ENCODE results near the gene MACROD1. TPM values are rescaled to one million over a fixed set of nuclear protein-coding genes. Genes with fewer than 3 reads are reported as not detected.

MACROD1 gene
- total and polyA plus RNA-seq, 9 of the 15 experiments (the other 6 are each of a cell fraction or from before 2014, with no cell fraction given) = 1.1 to 60.0 (median 26.4) TPM

DNA sequence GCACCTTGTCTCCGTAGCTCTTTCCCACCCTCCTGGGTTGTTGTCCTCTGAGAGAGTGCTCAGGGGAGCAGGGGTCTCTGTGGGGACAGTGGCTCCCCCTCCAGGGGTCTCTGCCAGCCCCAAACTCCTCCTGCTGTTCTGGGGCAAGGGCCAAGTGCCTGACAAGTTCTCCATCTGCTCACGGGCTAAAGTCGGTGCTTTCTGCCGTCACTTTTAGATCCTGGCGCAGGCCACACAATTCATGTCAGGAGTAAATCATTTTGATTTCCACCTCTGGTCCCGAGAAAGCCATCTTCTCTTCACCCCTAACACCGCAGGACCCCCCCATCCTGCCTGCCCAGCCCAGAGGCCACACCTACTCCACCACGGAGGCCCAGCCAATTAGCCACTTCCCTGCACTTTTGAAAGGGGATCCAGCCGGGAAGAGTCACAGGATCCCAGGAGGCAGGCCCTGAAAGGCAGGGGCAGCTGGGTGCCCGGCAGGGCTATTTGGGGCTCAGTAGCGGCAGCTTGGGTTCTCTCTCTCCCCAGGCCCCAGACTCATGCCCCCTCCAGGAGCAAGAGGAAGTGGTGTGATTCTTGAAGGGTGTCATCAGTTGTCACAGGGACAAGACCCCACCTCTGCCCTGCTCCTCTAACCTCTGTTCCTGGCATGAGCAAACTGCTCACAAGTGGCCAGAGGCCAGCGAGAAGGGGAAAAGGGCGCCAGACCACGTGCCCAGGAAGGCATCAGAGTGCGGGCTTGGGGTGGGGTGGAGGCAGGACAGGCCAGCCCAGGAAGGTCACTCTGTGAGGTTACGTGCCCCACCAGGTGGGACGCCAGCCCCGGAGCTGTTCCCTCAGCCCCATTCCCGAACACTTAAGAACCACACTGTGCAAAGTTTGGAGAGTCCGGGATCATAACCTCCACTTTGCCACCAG, 1.3 kb downstream of the MACROD1 start (continued):
- TF ChIP-seq, protein P1, sequence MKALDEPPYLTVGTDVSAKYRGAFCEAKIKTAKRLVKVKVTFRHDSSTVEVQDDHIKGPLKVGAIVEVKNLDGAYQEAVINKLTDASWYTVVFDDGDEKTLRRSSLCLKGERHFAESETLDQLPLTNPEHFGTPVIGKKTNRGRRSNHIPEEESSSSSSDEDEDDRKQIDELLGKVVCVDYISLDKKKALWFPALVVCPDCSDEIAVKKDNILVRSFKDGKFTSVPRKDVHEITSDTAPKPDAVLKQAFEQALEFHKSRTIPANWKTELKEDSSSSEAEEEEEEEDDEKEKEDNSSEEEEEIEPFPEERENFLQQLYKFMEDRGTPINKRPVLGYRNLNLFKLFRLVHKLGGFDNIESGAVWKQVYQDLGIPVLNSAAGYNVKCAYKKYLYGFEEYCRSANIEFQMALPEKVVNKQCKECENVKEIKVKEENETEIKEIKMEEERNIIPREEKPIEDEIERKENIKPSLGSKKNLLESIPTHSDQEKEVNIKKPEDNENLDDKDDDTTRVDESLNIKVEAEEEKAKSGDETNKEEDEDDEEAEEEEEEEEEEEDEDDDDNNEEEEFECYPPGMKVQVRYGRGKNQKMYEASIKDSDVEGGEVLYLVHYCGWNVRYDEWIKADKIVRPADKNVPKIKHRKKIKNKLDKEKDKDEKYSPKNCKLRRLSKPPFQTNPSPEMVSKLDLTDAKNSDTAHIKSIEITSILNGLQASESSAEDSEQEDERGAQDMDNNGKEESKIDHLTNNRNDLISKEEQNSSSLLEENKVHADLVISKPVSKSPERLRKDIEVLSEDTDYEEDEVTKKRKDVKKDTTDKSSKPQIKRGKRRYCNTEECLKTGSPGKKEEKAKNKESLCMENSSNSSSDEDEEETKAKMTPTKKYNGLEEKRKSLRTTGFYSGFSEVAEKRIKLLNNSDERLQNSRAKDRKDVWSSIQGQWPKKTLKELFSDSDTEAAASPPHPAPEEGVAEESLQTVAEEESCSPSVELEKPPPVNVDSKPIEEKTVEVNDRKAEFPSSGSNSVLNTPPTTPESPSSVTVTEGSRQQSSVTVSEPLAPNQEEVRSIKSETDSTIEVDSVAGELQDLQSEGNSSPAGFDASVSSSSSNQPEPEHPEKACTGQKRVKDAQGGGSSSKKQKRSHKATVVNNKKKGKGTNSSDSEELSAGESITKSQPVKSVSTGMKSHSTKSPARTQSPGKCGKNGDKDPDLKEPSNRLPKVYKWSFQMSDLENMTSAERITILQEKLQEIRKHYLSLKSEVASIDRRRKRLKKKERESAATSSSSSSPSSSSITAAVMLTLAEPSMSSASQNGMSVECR (CRISPR knock-in tag; IDR thresholded peaks at IDR 0.05) = no peak
- TF ChIP-seq ZNF785 (CRISPR knock-in tag; IDR thresholded peaks at IDR 0.05) = no peak
- TF ChIP-seq, protein P2, sequence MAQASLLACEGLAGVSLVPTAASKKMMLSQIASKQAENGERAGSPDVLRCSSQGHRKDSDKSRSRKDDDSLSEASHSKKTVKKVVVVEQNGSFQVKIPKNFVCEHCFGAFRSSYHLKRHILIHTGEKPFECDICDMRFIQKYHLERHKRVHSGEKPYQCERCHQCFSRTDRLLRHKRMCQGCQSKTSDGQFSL (CRISPR knock-in tag; IDR thresholded peaks at IDR 0.05) = peak; percentile 78
- TF ChIP-seq, protein P2 (tag; IDR thresholded peaks at IDR 0.05) = no peak
- TF ChIP-seq CEBPG (CRISPR knock-in tag; IDR thresholded peaks at IDR 0.05) = peak; percentile 48
- TF ChIP-seq CEBPG (tag; conservative IDR thresholded peaks at IDR 0.05 in 1 of 2, IDR thresholded peaks at IDR 0.05 in 1 of 2) = no peak
- TF ChIP-seq ETV6 (IDR thresholded peaks at IDR 0.05; ENCODE audit: borderline replicate concordance in 1 of 2, low read depth in 2 of 2, low read length in 1 of 2) = no peak
- TF ChIP-seq ETV6 (CRISPR knock-in tag; IDR thresholded peaks at IDR 0.05; ENCODE audit: borderline replicate concordance) = no peak
- TF ChIP-seq SUPT5H (IDR thresholded peaks at IDR 0.05) = no peak
- TF ChIP-seq ZNF175 (CRISPR knock-in tag; IDR thresholded peaks at IDR 0.05; ENCODE audit: low read depth) = no peak
- TF ChIP-seq, protein P3, sequence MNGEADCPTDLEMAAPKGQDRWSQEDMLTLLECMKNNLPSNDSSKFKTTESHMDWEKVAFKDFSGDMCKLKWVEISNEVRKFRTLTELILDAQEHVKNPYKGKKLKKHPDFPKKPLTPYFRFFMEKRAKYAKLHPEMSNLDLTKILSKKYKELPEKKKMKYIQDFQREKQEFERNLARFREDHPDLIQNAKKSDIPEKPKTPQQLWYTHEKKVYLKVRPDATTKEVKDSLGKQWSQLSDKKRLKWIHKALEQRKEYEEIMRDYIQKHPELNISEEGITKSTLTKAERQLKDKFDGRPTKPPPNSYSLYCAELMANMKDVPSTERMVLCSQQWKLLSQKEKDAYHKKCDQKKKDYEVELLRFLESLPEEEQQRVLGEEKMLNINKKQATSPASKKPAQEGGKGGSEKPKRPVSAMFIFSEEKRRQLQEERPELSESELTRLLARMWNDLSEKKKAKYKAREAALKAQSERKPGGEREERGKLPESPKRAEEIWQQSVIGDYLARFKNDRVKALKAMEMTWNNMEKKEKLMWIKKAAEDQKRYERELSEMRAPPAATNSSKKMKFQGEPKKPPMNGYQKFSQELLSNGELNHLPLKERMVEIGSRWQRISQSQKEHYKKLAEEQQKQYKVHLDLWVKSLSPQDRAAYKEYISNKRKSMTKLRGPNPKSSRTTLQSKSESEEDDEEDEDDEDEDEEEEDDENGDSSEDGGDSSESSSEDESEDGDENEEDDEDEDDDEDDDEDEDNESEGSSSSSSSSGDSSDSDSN (IDR thresholded peaks at IDR 0.05; ENCODE audit: borderline replicate concordance in 1 of 2, low read depth in 2 of 2, low read length in 2 of 2) = no peak
- TF ChIP-seq RBM15 (IDR thresholded peaks at IDR 0.05; ENCODE audit: insufficient read depth, low read length) = no peak
- no peak for TF ChIP-seq ZFP1 (CRISPR knock-in tag; IDR thresholded peaks at IDR 0.05)
- TF ChIP-seq MTA1 (IDR thresholded peaks at IDR 0.05; ENCODE audit: borderline replicate concordance) = no peak
- no peak for TF ChIP-seq ZNF707 (CRISPR knock-in tag; conservative IDR thresholded peaks at IDR 0.05)
- TF ChIP-seq, protein P4, sequence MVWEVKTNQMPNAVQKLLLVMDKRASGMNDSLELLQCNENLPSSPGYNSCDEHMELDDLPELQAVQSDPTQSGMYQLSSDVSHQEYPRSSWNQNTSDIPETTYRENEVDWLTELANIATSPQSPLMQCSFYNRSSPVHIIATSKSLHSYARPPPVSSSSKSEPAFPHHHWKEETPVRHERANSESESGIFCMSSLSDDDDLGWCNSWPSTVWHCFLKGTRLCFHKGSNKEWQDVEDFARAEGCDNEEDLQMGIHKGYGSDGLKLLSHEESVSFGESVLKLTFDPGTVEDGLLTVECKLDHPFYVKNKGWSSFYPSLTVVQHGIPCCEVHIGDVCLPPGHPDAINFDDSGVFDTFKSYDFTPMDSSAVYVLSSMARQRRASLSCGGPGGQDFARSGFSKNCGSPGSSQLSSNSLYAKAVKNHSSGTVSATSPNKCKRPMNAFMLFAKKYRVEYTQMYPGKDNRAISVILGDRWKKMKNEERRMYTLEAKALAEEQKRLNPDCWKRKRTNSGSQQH (CRISPR knock-in tag; IDR thresholded peaks at IDR 0.05) = no peak
- TF ChIP-seq FOXA3 (CRISPR knock-in tag; conservative IDR thresholded peaks at IDR 0.05 in 1 of 2, IDR thresholded peaks at IDR 0.05 in 1 of 2) = peak in 1 of 2 experiments; percentile 29; a peak in 1 of 4 replicates
